Measurements from ENCODE around the gene ABCF1. TPM values are rescaled to one million over a fixed set of nuclear protein-coding genes. Genes with fewer than 3 reads are reported as not detected.

Gene ABCF1
- polyA plus RNA-seq, 1 donor (not counting 4 experiments of a cell fraction or from before 2014, with no cell fraction given): 30.0 TPM

GRCh38 chr6:30572148-30572547 lies 906 bp downstream of the ABCF1 start:
- Histone ChIP-seq H2AFZ (ENCODE audit: control insufficient read depth, low read length) (no peak overlapping the region), H3K4me1 (ENCODE audit: control insufficient read depth, extremely low read depth, insufficient read depth, low read length) (peaks cover 19% of the 10 kb centered on the region), H3K4me3 (ENCODE audit: control insufficient read depth in 2 of 3, extremely low read depth in 1 of 3, insufficient read depth in 2 of 3, low read depth in 1 of 3, low read length in 3 of 3) (peak overlapping the region; percentile 62 to 89 (median 87)), H4K20me1 (ENCODE audit: control insufficient read depth, extremely low read depth, insufficient read depth, low read length) (peaks cover 20% of the 10 kb centered on the region), H3K36me3 (ENCODE audit: control insufficient read depth in 2 of 2, extremely low read depth in 1 of 2, insufficient read depth in 2 of 2, low read length in 2 of 2) (peaks cover 6 to 17% of the 10 kb centered on the region in 2 experiments), H3K27me3 (ENCODE audit: control insufficient read depth, extremely low read depth, insufficient read depth, low read length) (no peaks in the 10 kb centered on the region), H3K9me3 (ENCODE audit: control insufficient read depth, low read depth, low read length) (no peaks in the 10 kb centered on the region), H3K79me2 (ENCODE audit: control insufficient read depth, insufficient read depth, low read length) (peaks cover 53% of the 10 kb centered on the region), H3K4me2 (ENCODE audit: control insufficient read depth, extremely low read depth, insufficient read depth, low read depth, low read length) (peak overlapping the region; percentile 87), H3K27ac (ENCODE audit: control insufficient read depth, insufficient read depth, low read length) (peak overlapping the region; percentile 97), H3K9ac (ENCODE audit: control insufficient read depth, extremely low read depth, insufficient read depth, low read length) (peak overlapping the region; percentile 98), H3K9me1 (ENCODE audit: control insufficient read depth, extremely low read depth, insufficient read depth, low read length) (no peaks in the 10 kb centered on the region)
- TF ChIP-seq CTCF (optimal IDR thresholded peaks at IDR 0.05 in 1 of 3, IDR thresholded peaks at IDR 0.05 in 1 of 3, conservative IDR thresholded peaks at IDR 0.05 in 1 of 3; ENCODE audit: extremely low read depth in 1 of 3, insufficient read depth in 2 of 3, low read length in 3 of 3) (no peak), EZH2 (IDR thresholded peaks at IDR 0.05; ENCODE audit: low read length) (no peak)
- FAIRE-seq (no peak), DNase-seq (ENCODE audit: low read depth, low spot score) (peak; percentile 38)
- dilution Hi-C loops (cut with MboI; ENCODE audit: extremely low pct_ligation_motif_present, low sequenced_read_pairs): no loop called here

GRCh38 chr6:30573113-30573512 lies 1.9 kb downstream of the ABCF1 start:
- Histone ChIP-seq H3K9me1 (ENCODE audit: control insufficient read depth, extremely low read depth, insufficient read depth, low read length) (no peaks in the 10 kb centered on the region), H2AFZ (ENCODE audit: control insufficient read depth, low read length) (no peak overlapping the region), H3K79me2 (ENCODE audit: control insufficient read depth, insufficient read depth, low read length) (peaks cover 59% of the 10 kb centered on the region), H4K20me1 (ENCODE audit: control insufficient read depth, extremely low read depth, insufficient read depth, low read length) (peaks cover 20% of the 10 kb centered on the region), H3K27me3 (ENCODE audit: control insufficient read depth, extremely low read depth, insufficient read depth, low read length) (no peaks in the 10 kb centered on the region), H3K9ac (ENCODE audit: control insufficient read depth, extremely low read depth, insufficient read depth, low read length) (no peak overlapping the region), H3K4me2 (ENCODE audit: control insufficient read depth, extremely low read depth, insufficient read depth, low read depth, low read length) (peak overlapping the region; percentile 87), H3K36me3 (ENCODE audit: control insufficient read depth in 2 of 2, extremely low read depth in 1 of 2, insufficient read depth in 2 of 2, low read length in 2 of 2) (peaks cover 12 to 22% of the 10 kb centered on the region in 2 experiments), H3K4me3 (ENCODE audit: control insufficient read depth in 2 of 3, extremely low read depth in 1 of 3, insufficient read depth in 2 of 3, low read depth in 1 of 3, low read length in 3 of 3) (peak overlapping the region in 1 of 3 experiments; percentile 89), H3K27ac (ENCODE audit: control insufficient read depth, insufficient read depth, low read length) (no peak overlapping the region), H3K4me1 (ENCODE audit: control insufficient read depth, extremely low read depth, insufficient read depth, low read length) (peaks cover 19% of the 10 kb centered on the region), H3K9me3 (ENCODE audit: control insufficient read depth, low read depth, low read length) (no peaks in the 10 kb centered on the region)
- dilution Hi-C loops (cut with MboI; ENCODE audit: extremely low pct_ligation_motif_present, low sequenced_read_pairs): no loop called here
- TF ChIP-seq CTCF (optimal IDR thresholded peaks at IDR 0.05 in 1 of 3, IDR thresholded peaks at IDR 0.05 in 1 of 3, conservative IDR thresholded peaks at IDR 0.05 in 1 of 3; ENCODE audit: extremely low read depth in 1 of 3, insufficient read depth in 2 of 3, low read length in 3 of 3): no peak
- no peak for TF ChIP-seq EZH2 (IDR thresholded peaks at IDR 0.05; ENCODE audit: low read length)
- DNase-seq (ENCODE audit: low read depth, low spot score): no peak
- FAIRE-seq: no peak
